GM20000 (cell line): Measurements from ENCODE around the gene ANKZF1.
A peak's percentile ranks its signal among the peaks of the same experiment; 100 is the strongest.

ENCODE experiments used
- DNase-seq: peaks from one replicate; pipeline ENCODE4 v3.0.0; 2012; ENCODE audit warnings: low spot score
- TF ChIP-seq, protein P1 (sequence below): IDR thresholded peaks from 2 replicates; pipeline ENCODE4 v1.5.1; 2012; ENCODE audit warnings: mild to moderate bottlenecking, control low read depth; ENCODE audit errors: extremely low read depth, missing control alignments

ANKZF1 gene

DNA sequence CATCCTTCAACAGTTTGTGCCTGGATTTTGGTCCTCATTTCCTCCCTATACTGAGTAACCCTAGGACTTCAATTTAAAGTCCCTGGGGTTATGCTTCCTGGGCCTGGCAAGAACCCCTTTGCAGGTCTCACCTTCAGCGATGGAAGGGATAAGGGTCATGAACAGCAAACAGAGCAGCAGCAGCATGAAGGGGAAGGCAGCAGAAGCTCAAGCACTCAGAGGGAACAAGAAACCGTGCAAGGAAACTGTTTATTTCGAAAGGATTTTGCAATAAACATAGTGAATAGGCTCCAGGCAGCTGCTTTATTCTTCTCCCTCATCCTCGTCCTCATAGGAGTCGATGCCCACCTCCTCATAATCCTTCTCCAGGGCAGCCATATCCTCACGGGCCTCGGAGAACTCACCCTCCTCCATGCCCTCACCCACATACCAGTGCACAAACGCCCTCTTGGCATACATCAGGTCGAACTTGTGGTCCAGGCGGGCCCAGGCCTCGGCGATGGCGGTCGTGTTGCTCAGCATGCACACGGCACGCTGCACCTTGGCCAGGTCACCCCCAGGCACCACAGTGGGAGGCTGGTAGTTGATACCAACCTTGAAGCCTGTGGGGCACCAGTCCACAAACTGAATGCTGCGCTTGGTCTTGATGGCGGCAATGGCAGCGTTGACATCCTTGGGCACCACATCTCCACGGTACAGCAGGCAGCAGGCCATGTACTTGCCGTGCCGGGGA, 20.6 kb downstream of the ANKZF1 start:
- DNase-seq, result no peak
- TF ChIP-seq, protein P1, sequence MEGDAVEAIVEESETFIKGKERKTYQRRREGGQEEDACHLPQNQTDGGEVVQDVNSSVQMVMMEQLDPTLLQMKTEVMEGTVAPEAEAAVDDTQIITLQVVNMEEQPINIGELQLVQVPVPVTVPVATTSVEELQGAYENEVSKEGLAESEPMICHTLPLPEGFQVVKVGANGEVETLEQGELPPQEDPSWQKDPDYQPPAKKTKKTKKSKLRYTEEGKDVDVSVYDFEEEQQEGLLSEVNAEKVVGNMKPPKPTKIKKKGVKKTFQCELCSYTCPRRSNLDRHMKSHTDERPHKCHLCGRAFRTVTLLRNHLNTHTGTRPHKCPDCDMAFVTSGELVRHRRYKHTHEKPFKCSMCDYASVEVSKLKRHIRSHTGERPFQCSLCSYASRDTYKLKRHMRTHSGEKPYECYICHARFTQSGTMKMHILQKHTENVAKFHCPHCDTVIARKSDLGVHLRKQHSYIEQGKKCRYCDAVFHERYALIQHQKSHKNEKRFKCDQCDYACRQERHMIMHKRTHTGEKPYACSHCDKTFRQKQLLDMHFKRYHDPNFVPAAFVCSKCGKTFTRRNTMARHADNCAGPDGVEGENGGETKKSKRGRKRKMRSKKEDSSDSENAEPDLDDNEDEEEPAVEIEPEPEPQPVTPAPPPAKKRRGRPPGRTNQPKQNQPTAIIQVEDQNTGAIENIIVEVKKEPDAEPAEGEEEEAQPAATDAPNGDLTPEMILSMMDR, result no peak

GRCh38 chr2:219251656-219252055, 22.1 kb downstream of the ANKZF1 start:
- no peak for DNase-seq
- TF ChIP-seq, protein P1, result no peak

GRCh38 chr2:219252084-219252483, 22.5 kb downstream of the ANKZF1 start:
- DNase-seq, result no peak
- TF ChIP-seq, protein P1, result no peak

DNA sequence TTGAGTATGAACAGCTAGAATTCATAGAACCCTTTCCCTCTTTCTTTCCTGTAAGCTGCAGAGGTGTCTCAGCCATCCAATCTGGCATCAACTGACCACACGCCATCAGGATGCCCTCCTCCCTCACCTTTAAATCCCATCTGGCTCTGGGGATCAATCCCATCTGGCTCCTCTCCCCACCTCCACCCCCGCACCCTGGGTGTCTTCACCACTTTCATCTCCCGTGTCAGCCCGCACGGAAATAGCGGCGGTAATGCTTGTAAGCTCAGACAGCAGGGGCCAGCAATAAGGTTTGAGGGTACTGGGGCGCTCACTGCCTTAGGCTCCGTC, 22.9 kb downstream of the ANKZF1 start:
- TF ChIP-seq, protein P1, result no peak
- DNase-seq, result no peak

DNA sequence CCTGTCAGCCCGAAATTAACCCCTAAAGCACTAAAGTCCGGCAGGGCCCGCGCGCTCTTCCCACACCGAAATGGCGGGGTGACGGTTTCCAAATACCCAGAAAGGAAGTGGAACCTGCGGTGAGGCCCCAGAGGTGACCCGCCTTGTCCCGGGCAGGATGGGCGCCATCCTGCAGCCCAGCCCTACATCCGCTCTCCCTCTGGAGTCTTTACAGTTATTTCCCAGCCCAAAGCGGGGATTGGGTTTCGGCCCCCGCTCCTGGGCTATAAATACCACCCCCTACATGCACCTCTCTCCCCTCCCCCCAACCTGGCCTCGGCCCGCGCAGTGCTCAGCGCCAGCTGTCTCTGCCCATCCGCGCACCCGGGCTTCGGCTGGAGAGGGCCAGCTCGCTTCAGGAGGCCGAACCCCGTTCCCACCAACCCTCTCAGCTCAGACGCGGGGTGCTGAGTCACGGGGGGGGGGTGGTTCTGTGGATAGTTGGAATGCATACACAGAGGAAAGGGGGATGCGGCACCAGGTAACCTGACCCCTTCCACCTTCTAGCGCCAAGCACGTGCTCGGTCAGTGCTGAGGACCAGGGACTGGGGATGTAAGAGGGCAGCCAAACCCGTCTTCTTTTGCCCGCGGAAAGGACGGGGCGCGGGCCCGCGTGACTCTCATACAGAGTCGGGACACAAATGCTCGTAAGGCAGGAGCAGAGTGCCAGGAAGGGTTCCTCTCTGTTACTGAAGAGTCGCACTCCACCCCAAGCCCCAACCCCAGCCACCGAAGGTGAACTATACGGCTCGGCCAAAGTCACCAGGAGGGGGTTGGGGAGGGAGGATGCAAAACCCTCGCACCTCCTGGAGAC, 23.5 kb downstream of the ANKZF1 start, which contains the start of gene TUBA4B:
Gene TUBA4B, plus strand, starts transcription at position 344 of the 853 bp plus-strand sequence. Its CDS starts 165 bp downstream, at position 509.
- peak; percentile 59 for DNase-seq
- TF ChIP-seq, protein P1, result no peak

GRCh38 chr2:219253753-219254589, 24.4 kb downstream of the ANKZF1 start, which contains the start of gene TUBA4A:
Gene TUBA4A (minus strand): TSS chr2:219253918. CDS start chr2:219253858, 60 bp downstream.
- peak; percentile 97 for DNase-seq
- TF ChIP-seq, protein P1, result no peak
